ENCODE results near the gene CNKSR3.
"Not testable (repeated sequence)": the region's sequence is repeated elsewhere in the genome, so short reads cannot be mapped to it uniquely, and the experiment has no call there.

The CNKSR3 gene

DNA sequence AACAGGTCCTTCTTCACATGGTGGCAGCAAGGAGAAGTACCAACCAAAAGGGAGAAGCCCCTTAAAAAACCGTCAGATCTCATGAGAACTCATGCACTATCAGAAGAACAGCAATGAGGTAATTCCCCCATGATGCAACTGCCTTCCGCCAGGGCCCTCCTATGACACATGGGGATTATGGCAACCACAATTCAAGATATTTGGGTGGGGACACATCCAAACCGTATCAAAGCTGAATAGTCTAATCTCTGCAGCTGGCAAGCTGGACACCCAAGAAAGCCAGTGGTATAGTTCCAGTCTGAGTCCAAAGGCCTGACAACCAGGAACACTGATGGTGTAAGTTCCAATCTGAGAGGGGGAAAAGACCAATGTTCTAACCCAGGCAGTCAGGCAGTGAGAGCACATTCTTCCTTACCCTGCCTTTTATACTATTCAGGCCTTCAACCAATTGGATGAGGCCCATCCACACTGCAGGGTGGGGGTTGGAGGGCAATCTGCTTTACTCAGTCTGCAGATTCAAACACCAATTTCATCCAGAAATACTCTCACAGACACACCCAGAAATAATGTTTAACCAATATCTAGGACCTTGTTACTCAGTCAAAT lies 17.9 kb upstream of the CNKSR3 start:
- no peak for DNase-seq (ENCODE audit: low spot score)

DNA sequence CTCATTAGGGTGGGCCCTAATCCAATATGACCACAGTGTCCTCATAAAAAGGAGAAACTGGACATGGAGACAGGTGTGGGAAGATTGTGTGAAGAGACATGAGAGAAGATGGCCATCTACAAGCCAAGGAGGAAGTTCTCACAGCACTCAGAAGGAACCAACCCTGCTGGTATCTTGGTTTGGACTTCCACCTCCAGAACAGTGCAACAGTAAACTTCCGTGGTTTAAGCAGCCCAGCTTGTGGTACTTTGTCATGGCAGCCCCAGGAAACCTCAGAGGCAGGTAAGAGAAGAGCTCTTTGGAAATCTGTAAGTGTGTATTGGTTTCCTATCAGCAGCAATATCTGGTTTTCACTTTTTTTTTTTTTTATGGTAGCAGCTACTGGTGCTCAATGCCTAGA lies 16.5 kb upstream of the CNKSR3 start:
- DNase-seq (ENCODE audit: low spot score) = no peak

DNA sequence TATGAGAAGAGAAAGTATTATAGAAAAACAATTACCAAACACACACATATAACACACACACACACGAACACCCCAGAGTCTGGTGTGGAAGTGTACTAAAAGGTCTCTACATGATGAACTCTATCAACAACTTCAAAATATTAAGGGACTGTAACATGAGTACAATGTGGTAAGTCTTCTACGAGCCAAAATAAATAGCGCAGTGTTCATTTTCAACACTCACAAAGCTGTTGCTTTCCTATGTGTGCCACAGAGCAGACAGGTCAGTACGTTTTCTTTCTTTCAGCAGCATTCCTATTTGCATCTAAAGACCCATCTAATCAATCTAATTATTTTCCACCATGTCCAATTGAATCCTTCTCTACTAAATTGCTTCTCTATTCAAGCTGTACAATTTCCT lies 12.1 kb upstream of the CNKSR3 start:
- no peak for DNase-seq (ENCODE audit: low spot score)

DNA sequence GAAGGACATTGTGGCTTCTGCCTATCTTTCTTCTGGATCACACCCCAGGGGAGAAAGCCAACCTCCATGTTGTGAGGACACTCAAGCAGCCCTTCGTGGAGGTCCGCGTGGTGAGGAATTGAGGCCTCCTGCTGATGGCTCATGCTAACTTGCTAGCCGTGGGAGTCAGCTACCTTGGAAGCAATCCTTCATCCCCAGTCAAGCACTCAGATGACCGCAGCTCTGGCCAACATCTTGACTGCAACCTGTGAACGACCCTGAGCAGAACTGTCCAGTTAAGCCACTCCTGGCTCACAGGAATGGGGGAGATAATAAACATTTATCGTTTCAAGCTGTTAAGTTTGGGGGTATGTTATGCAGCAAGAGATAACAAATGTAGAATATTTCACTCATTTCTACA lies 10.9 kb upstream of the CNKSR3 start:
- DNase-seq (ENCODE audit: low spot score) = no peak

GRCh38 chr6:154520280-154520679 lies 9.8 kb upstream of the CNKSR3 start:
- no peak for DNase-seq (ENCODE audit: low spot score)

DNA sequence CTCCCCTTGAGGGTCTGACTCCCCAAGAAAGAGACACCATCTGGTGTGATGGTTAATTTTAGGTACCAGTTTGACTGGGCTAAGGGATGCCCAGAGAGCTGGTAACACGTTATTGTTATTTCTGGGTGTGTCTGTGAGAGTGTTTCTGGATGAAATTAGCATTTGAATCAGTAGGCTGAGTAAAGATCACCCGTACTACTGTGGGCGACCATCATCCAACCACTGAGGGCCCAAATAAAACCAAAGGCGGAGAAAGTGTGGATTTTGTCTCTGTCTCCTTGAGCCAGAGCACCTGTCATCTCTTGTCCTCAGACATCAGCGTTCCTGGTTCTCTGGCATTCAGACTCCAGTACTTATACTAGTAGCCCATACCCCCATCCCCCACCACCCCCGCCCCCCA lies 7.9 kb upstream of the CNKSR3 start:
- DNase-seq (ENCODE audit: low spot score) = no peak

- no peak for DNase-seq (ENCODE audit: low spot score)
Observed at GRCh38 chr6:154516276-154516675, 5.8 kb upstream of the CNKSR3 start.

- DNase-seq (ENCODE audit: low spot score) = peak; percentile 17
Observed at GRCh38 chr6:154515826-154516225, 5.3 kb upstream of the CNKSR3 start.

GRCh38 chr6:154515076-154515475 lies 4.6 kb upstream of the CNKSR3 start:
- not testable (repeated sequence) for DNase-seq (ENCODE audit: low spot score)

- no peak for DNase-seq (ENCODE audit: low spot score)
Observed at GRCh38 chr6:154514481-154514880, 4.0 kb upstream of the CNKSR3 start.

- no peak for DNase-seq (ENCODE audit: low spot score)
Observed at GRCh38 chr6:154513601-154514320, 3.3 kb upstream of the CNKSR3 start.

DNA sequence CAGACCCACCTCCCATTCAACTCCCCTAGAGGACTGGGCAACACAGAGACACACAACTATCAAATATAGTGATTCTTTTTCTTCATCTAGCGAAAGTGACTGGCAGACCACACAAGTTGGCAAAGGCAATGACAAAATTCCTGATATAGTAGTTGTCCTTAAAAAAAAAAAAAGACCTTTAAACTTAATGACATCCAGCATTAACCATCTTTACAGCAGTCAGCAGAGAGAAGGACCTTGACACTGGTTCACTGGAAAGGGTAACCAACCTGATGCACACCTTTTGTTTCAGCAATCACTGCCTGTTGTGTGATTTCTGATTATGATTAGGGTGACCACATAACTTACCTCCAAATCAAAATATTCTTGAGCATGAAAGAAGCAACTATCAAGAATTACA lies 1.7 kb upstream of the CNKSR3 start:
- DNase-seq (ENCODE audit: low spot score) = no peak

- DNase-seq (ENCODE audit: low spot score) = no peak
Observed at GRCh38 chr6:154511791-154512190, 1.3 kb upstream of the CNKSR3 start.

- DNase-seq (ENCODE audit: low spot score) = peak; percentile 39
Observed at GRCh38 chr6:154509421-154510143, 903 bp downstream of the CNKSR3 start.

- no peak for DNase-seq (ENCODE audit: low spot score)
Observed at GRCh38 chr6:154508573-154509375, 1.7 kb downstream of the CNKSR3 start.

DNA sequence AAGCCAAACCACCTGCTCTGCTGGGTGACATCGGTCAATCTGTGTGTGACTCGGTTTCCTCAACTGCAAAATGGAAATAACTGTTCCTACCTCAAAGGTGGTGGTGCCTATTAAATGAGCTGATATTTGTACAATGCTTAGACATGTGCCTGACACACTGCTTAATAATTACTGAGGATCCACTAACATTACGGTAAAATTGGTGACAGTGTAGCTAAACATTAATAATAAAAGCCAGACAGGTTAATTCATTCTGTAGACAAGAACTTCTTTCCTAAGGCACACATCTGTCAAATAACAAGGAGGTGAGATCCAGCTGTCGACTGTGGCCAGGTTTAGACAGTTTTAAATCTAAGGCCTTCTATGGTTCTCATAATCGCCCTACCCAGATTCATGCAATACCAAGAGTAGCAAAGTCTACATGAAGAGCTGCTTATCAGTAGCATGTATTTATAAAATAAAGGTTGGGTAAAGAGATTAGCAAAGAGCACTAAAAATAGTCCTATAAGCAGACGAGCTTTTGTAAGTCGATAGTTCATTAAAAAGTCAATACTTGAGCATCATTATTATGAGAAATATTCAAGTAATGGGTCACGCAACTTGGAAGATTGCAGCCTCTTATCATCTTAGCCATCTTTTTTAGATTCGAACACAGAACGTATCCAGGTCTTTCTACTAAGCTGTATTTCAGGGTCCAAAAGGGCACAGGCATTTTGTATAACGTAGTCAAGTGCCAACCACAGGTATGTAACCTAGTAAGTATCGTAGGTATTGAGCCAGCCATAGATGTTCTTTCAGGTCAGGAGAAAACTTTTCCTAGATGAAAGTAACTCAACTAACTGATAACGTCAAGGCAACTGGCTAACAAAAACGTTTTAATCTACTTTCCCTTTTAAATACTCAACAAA lies 3.2 kb downstream of the CNKSR3 start:
- DNase-seq (ENCODE audit: low spot score) = no peak

DNA sequence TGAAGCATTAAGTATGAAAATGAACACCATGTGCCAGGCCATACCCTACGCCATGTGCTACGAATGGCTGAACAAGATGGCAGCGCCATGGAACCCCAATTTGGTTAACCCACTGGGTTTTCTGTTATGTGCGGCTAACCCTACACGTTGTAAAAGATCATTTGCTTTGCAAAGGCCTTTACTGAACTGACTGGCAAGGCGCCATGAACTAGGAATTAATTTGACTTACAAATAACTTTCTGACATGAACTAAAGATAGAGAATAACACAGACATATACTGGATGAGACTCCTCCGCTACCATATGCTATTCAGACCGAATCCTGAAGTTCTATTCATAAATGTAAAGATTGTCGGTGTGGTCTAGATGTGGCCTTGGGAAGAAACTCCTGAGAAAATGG lies 3.9 kb downstream of the CNKSR3 start:
- no peak for DNase-seq (ENCODE audit: low spot score)

GRCh38 chr6:154506108-154506507 lies 4.4 kb downstream of the CNKSR3 start:
- no peak for DNase-seq (ENCODE audit: low spot score)

DNA sequence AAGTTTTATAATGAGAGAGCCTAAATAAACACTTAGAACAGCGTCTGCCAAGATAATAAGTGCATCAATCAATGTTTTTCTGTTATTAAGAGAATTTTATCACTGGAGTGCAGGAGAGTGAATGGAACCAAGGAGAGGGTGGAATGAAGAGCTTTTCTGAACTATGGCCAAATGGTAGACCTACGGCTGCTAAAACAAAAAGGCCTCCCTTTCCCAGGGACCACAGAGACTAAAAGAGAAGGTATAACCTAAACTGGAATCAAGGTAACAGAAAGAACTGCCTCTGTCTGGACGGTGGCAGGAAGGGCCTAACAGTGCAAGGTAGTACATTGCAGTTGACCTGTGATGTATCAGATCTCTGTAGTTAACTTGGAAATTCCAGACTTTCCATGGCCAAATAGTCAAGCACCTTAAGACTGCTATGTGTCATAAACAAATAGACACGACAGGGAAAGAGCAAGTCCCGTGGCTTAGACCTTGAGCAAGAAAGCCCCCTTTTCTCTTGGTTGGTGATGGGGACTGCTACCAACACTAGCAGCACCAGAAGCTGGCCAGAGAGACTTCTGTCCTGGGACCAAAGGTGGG lies 5.5 kb downstream of the CNKSR3 start:
- no peak for DNase-seq (ENCODE audit: low spot score)

DNA sequence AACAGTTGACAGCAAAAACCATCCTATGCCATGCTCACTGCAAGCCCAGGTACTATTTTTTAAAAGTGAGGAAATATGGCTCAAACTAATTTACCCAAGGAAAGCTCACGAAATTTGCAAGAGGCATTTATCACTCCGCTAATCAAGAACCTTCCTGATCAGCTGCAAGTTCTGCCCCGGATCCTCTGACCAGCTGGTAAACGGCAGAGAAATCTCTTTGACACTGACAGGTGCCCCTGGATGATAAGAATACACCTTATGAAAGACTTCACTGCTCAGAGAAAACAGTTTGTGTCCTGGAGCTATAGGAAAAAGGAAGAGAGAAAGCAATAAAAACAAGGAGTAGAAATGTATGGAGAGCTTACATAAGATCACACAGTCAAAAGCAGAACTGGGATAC lies 6.4 kb downstream of the CNKSR3 start:
- no peak for DNase-seq (ENCODE audit: low spot score)

DNA sequence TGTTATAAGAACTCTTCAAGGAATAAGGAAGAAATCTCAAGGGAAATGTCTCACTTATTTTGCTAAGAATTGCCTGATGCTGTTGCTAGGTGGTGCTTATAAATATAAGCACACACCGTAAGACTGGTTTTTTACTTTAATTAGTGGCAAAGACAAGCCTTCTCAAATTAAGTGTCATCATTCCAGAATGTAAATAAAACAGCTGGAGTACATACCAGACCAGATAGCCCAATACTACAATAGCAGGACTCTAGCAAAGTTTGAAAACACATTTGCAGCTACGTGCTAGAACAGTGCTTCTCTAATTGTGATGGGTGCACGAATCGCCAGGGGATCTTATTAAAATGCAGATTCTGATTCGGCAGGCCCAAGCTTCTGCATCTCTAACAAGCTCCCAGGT lies 6.8 kb downstream of the CNKSR3 start:
- DNase-seq (ENCODE audit: low spot score) = no peak

All from GM03348 (cell line).